ENCODE measurements around the gene RAB31. TPM values are rescaled to one million over a fixed set of nuclear protein-coding genes. Genes with fewer than 3 reads are reported as not detected.

RAB31 gene
- total RNA-seq, 1 donor from 2014 or later, result 44.2 TPM

- no peak for TF ChIP-seq CTCF (IDR thresholded peaks at IDR 0.05; ENCODE audit: insufficient read depth, low read length, poor library complexity, severe bottlenecking)
- Histone ChIP-seq H3K4me3 (ENCODE audit: low read depth, low read length) (no peak overlapping the region), H3K36me3 (ENCODE audit: control insufficient read depth, insufficient read depth, low read length) (no peaks in the 10 kb centered on the region), H3K27me3 (ENCODE audit: control insufficient read depth, insufficient read depth, low read length) (no peaks in the 10 kb centered on the region)
- no peak for DNase-seq (ENCODE audit: low read depth)
Measured at GRCh38 chr18:9906481-9906880, 198.4 kb downstream of the RAB31 start.

GRCh38 chr18:9907867-9908266 is 199.8 kb downstream of the RAB31 start:
- no peak for DNase-seq (ENCODE audit: low read depth)
- Histone ChIP-seq H3K4me3 (ENCODE audit: low read depth, low read length) (no peak overlapping the region), H3K36me3 (ENCODE audit: control insufficient read depth, insufficient read depth, low read length) (no peaks in the 10 kb centered on the region), H3K27me3 (ENCODE audit: control insufficient read depth, insufficient read depth, low read length) (no peaks in the 10 kb centered on the region)
- no peak for TF ChIP-seq CTCF (IDR thresholded peaks at IDR 0.05; ENCODE audit: insufficient read depth, low read length, poor library complexity, severe bottlenecking)

GRCh38 chr18:9910071-9910470 is 202.0 kb downstream of the RAB31 start:
- no peak for DNase-seq (ENCODE audit: low read depth)
- Histone ChIP-seq H3K27me3 (ENCODE audit: control insufficient read depth, insufficient read depth, low read length) (no peaks in the 10 kb centered on the region), H3K4me3 (ENCODE audit: low read depth, low read length) (no peak overlapping the region), H3K36me3 (ENCODE audit: control insufficient read depth, insufficient read depth, low read length) (no peaks in the 10 kb centered on the region)
- no peak for TF ChIP-seq CTCF (IDR thresholded peaks at IDR 0.05; ENCODE audit: insufficient read depth, low read length, poor library complexity, severe bottlenecking)

- no peak for TF ChIP-seq CTCF (IDR thresholded peaks at IDR 0.05; ENCODE audit: insufficient read depth, low read length, poor library complexity, severe bottlenecking)
- no peak overlapping the region for H3K4me3 ChIP-seq (ENCODE audit: low read depth, low read length)
- H3K36me3 ChIP-seq (ENCODE audit: control insufficient read depth, insufficient read depth, low read length), result no peaks in the 10 kb centered on the region
- no peak for DNase-seq (ENCODE audit: low read depth)
- no peaks in the 10 kb centered on the region for H3K27me3 ChIP-seq (ENCODE audit: control insufficient read depth, insufficient read depth, low read length)
Measured at GRCh38 chr18:9910661-9911060, 202.6 kb downstream of the RAB31 start.

- H3K4me3 ChIP-seq (ENCODE audit: low read depth, low read length), result no peak overlapping the region
- no peaks in the 10 kb centered on the region for H3K36me3 ChIP-seq (ENCODE audit: control insufficient read depth, insufficient read depth, low read length)
- no peak for DNase-seq (ENCODE audit: low read depth)
- no peaks in the 10 kb centered on the region for H3K27me3 ChIP-seq (ENCODE audit: control insufficient read depth, insufficient read depth, low read length)
- TF ChIP-seq CTCF (IDR thresholded peaks at IDR 0.05; ENCODE audit: insufficient read depth, low read length, poor library complexity, severe bottlenecking), result no peak
Measured at GRCh38 chr18:9911226-9911625, 203.1 kb downstream of the RAB31 start.

Other genes starting within 250 kb of the RAB31 start
- gene RALBP1, start 232.8 kb upstream of the RAB31 start, total RNA-seq, result 54.9 and 57.1 TPM in 2 replicates
- gene PPP4R1, start 93.7 kb upstream of the RAB31 start, total RNA-seq, result 83.8 and 105 TPM in 2 replicates
- gene TXNDC2, start 177.7 kb downstream of the RAB31 start, total RNA-seq, result not detected in 2 replicates
- gene VAPA, start 205.7 kb downstream of the RAB31 start, total RNA-seq, result 169 and 173 TPM in 2 replicates